SKM-1 treated with dmso at 0.1 percent for 144 hours (cell line): ENCODE results near the gene EIF2B1.
A peak's percentile ranks its signal among the peaks of the same experiment; 100 is the strongest.
"Not testable (repeated sequence)": the region's sequence is repeated elsewhere in the genome, so short reads cannot be mapped to it uniquely, and the experiment has no call there.

ENCODE experiments used
- DNase-seq: peaks from one replicate; lab custom pipeline; 2025; ENCODE audit not compliant: unreplicated experiment; lab: John Stamatoyannopoulos, UW

The EIF2B1 gene

DNA sequence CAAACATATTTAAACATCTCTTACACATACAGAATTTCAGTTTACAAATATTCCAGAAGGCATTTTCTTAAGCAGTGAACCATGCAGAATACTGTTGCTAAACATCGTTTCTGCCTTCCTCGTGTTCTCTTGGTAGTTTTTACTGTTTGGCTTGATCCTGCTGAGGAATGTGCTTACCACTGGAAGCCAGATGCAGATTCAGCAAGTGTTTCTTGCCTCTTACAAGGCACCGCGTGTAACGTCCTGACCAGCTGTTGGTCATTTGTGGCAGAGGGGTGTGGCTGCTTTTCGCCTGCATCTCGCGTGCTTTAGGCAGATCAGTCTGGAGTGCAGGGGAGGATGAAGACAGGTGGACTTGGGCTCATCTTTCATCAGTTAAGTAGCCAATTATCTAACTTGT, 12.4 kb downstream of the EIF2B1 start:
- DNase-seq, result no peak

DNA sequence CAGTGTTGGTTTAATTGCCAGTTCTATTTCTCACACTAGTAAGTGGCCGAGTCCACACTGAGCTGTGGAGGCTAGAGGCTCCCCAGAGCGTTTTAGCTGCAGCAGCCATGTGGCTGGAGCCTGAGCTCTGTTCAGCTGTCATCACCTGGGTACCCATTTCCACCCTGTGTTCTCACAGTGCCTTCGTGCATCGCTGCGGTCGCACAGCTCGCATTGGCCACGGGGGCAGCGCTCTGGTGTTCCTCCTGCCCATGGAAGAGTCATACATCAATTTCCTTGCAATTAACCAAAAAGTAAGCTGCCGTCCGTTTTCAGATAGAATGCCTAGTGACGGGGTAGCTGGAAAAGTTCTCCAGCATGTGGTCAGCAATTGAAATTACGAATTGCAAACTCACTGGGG, 15.9 kb downstream of the EIF2B1 start:
- DNase-seq, result no peak

DNA sequence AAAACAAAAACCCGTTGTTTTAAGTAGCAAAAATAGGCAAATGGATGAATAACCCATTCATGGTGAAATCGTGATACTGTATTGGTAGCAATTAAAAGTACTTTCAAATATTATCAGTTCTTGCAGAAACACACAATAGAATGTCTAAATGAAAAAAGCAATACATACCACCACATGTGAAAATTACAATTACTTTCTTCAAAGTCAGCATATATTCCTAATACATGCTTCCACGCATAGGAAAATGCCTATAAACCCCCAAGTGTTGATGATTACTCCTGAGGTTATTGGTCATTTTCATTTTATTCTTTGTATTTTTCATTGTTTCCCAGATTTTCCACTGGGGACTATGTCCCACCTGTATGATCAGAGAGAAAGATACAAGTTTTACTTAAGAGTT, 16.3 kb downstream of the EIF2B1 start:
- no peak for DNase-seq

DNA sequence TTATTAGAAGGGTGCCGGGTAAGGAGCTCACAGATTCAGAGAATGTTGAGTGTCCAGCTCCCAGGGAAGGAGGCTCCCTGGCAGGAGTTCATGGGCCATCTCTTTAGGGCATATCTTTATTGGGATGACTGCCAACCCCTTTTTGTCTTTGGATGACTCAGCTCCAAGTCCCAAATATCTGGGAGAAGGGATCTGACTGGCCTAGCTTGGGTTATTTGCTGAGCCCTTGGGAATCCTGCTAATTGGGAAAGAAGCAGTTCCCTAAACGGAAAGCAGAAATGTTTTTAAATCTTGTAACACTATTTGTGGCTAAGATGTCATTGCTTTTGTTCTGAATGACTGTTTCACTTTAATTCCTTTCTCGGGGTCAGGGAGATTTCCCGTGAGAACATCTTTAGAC, 19.0 kb downstream of the EIF2B1 start:
- no peak for DNase-seq

DNA sequence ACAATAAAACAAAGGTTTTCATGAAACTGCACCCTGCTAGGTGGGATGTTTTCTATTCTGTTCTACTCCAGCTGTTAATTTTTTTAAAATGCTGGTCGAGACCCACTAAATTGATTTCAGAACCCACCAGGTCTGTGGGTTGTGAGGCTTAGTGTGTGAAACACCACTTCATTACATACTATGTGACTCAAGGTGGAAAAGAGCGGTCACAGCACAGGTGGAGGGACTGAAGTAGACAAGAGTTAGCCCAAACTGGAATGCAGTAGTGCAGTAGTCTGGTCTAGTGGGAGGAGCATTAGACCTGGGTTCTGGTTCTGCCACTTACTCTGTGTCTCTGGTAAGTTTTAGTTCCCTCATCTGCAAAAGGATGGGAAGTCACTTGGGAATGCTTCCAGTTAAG, 19.4 kb downstream of the EIF2B1 start:
- DNase-seq, result no peak

DNA sequence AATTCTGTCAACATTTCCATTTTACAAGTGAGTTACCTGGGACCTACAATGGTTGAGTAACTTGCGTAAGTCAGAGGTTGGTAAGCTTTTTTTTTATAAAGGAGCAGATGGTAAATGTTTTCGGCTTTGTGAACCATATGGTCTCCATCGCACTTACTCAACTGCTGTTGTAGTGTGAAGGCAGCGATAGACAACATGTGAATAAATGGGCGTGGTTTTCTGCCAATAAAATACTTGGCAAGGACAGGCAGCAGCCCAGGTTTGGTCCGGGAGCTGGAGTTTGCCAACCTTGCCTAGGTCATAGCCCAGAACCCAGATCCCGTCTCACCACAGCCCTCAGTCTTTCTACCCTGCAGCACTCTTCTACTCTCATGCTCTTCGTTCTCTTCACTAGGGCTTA, 25.3 kb downstream of the EIF2B1 start:
- no peak for DNase-seq

DNA sequence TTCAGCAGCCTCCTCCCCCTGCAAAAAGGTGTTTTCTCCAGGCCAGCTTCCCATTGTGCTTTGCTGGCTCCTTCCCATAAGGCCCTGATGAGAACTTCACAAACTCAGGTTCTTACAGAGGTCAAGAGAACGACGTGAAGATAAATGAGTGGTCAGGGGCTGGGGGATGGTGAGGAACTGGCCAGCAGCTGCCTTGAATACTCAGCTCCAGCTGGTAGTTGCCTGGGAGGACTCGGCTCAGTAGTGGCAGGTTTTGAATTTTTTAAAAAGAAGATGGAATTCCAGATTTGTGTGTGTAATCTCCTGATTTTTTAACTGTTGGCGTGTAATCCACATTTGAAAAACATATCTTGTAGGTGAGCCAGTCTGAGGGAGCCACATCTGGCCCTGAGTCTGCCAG, 25.7 kb downstream of the EIF2B1 start:
- DNase-seq, result no peak

DNA sequence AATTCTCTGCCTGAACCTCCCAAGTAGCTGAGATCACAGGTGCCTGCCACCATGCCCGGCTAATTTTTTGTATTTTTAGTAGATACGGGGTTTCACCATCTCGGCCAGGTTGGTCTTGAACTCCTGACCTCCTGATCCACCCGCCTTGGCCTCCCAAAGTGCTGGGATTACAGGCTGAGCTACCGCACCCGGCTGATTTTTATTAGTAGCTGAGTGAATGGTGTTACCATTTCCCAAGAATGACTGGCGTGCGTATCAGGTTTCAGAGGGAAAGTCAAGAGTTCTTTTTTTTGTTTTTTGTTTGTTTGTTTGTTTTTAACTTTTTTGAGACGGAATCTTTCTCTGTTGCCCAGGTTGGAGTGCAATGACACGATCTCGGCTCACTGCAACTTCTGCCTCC, 30.0 kb downstream of the EIF2B1 start:
- not testable (repeated sequence) for DNase-seq

DNA sequence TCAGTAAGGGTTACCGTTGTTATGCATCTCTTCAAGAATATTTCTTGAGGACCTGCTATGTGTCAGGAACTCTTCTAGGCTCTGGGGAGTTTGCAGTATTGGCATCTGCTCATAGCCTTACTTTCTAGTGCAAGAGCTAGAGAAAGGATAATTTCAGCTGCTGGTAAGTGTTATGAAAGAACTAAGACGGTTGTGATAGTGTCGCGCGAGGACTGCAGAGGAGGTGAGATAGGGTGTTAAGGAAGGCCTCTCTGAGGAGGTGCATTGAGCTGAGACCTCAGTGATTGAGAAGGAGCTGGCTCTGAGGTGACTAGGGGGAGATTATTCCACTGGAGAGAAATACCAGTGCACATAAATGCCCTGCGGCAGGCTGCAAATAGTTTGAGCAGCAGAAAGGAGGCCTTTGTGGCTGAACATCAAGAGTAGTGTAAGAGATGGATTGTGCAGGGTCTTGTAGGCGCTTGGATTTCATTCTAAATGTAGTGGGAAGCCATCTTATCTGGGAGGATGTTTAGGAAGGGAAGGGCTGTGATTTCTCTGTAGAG, 30.8 kb downstream of the EIF2B1 start:
- no peak for DNase-seq

DNA sequence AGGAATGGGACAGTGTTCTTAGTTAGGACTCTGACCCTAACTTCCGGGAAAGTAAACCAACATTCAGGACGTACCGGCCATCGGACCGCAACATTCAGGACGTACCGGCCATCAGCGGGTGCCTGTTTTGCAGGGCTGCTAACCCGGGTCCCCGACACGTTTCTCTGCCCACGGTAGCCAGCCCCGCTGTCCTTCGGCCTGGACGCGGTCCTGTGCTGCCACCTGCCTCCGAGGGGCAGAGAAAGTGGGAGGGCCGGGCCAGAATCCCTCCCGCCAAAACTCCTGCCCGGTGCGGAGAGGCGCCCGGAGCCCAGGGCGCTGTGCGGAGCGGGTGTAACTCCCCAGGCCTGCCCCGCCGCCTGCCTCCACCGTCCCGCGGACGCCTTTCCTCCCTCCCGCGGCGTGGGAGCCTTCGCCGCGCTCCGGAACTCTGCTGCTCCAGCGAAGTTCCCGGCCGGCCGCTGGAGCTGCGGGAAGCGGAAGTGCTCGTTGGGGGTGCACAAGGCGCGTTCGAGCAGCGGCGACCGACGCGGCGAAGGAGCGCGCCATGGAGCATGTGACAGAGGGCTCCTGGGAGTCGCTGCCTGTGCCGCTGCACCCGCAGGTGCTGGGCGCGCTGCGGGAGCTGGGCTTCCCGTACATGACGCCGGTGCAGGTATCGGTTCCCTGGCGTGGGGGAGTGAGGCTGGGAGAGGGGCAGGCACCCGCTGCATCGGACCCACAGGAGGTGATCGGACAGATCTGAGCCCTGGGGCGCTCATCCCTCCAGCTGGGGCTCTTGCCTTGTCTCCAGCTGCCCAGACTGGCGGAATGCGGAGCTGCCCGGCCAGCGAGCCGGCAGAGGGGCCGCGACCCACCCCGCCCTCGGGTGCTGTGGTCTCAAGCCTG, 31.6 kb downstream of the EIF2B1 start, which contains the start of gene DDX55:
Gene DDX55, plus strand, starts transcription at position 498 of the 888 bp plus-strand sequence. Its CDS starts 50 bp downstream, at position 548.
- peak; percentile 38 for DNase-seq

DNA sequence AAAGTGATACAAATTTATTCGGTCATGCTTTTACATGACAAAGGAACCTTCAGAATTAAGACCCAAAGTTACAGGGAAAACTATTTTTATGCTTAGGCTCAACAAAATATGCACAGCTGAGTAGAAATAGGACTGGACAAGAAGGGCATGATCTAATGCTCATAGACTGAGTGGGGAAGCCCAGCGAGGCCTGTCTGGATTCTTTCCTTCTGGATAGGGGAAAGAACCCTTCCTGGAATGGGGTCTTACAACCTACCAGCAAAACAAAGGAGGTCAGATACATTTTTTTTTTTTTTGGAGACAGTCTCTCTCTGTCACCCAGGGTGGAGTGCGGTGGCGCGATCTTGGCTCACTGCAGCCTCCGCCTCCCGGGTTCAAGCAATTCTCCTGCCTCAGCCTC, 33.8 kb downstream of the EIF2B1 start:
- no peak for DNase-seq

DNA sequence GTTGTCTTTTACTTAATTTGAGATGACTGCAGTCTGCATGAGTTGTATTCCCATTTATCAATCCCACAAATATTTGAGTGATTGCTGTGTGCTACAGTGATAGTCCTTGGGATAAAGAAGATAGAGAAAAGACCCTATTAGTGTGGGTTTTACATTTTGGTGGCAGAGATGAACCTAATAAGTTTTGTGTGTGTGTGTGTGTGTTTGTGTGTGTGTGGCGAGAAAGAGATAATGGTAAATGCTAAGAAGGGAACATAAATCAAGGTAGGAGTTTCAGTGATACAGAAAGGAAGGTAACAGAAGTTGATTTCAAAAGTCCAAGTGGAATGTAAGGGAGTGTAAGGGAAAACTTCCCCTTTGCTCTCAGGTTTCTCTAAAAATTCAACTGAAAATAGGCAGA, 34.2 kb downstream of the EIF2B1 start:
- no peak for DNase-seq

DNA sequence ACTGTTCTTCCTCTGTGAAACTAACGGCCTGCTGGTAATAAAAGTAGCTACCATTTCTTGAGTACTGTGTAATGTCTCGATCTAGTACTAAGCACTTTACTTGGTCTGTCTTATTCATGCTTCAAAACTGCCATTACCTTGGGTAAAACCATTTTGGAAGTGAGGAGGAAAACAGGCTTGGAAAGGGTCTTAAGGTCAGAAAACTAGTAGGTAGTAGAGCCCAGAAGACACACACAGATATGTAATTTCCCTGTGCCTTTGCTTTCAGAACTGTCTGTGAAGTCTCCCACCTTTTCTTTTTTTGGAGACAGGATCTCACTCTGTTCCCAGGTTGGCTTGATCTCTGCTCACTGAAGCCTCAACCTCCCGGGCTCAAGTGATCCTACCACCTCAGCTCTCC, 35.0 kb downstream of the EIF2B1 start:
- no peak for DNase-seq

DNA sequence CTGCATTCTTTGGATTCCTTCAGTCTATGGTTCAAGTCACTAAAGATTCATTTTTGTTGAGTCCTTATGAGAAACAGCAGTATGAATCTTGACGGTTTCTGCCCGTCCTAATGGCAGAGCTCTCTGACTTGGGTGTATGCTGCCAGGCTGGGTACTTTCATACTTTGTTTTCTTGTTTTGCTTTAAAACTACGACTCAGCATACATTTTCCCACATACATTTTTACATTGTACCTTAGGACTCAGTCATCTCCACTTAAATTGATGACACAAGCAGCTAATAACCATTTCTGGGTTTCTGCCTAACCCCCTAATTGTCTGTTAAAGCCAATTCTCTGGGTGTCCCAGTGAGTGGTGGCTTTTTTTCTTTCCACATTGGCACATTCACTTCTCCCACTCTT, 36.4 kb downstream of the EIF2B1 start:
- no peak for DNase-seq

DNA sequence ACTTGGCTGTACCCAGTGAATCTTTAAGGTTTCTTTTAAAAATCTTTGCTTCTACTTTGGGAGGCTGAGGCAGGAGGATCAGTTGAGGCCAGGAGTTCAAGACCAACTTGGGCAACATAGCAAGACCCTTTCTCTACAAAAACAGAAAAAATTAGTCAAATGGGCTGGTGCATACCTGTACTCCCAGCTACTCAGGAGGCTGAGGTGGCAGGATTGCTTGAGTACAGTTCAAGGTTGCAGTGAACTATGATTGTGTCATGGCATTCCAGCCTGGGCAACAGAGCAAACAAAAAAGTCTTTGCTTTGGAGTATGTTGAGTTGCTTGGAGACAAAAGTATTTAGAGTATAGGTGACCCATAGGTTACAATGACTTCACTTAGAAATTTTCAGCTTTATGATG, 37.8 kb downstream of the EIF2B1 start:
- DNase-seq, result no peak

DNA sequence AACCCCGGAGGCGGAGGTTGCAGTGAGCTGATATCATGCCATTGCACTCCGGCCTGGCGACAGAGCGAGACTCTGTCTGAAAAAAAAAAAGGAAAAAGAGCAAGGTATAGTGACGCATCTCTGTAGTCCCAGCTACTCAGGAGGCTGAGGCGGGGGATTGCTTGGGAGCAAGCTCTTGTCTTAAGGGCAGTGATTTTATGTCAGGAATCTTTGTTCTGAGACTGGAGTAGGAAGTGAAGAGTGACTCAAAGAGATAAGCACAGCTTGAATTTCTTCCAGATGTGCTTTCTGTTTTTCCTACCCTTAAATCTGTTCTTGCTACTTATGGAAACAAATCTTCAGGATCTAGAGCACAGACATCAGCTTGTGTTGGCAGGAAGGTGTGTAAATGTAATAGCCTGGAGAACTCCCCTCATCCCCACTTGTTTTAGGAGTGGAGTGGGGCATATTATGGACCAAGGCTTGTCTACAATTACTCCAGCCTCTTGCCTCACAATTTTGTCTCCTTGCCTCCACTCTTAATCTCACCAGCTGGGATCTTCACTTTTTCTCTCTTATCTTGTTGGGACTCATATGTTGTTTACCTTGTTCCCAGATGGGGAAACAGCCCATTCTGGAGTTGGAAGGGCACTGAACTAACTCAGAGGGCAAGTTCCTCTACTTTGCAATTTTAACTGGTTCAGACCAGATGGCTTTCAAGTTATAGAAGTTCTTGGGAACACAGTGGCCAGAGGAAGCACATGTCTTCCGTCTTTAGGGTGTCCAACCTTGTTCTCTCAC, 41.6 kb downstream of the EIF2B1 start:
- DNase-seq, result no peak

DNA sequence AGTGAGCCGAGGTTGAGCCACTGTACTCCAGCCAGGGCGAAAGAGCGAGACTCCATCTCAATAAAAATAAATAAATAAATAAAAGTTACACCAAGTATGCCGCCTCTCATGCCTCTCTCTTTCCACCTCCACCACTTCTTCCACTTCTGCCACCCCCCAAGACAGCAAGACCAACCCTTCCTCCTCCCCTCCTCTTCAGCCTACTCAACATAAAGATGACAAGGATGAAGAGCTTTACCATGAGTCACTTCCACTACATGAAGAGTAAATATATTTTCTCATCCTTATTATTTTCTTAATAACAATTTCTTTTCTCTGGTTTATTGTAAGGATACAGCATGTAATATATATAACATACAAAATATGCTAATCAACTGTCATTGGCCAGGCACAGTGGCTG, 52.7 kb downstream of the EIF2B1 start:
- DNase-seq, result no peak

DNA sequence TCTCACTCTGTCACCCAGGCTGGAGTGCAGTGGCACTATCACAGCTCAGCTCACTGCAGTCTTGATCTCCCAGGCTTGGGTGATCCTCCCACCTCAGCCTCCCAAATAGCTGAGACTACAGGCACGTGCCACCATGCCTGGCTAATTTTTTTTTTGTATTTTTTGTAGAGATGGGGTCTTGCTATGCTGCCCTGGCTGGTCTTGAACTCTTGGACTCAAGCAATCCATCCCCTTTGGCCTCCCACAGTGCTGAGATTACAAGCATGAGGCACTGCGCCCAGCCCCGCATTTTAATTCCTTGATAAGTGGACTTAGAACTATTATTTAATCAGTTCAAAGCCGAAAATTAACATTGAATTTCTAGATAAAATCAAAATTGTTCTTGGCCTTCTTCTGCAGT, 54.7 kb downstream of the EIF2B1 start:
- not testable (repeated sequence) for DNase-seq

DNA sequence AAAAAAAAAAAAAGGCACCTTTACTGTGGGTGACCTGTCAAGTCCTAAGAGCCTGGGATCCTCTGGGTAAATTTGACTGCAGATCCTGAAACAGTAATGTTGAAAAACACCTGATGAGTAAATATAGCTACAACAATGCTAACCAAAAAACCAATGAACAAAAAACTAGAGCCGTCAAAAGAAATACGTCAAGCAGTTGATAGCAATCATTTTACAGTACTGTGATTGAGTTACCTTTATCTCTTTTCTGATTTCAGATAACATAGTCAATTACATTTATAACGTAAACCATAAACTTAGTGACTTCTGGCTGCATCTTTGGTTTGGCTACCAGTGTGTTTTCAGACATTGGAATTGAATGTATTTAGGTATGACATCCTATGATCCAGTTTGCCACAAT, 55.2 kb downstream of the EIF2B1 start:
- no peak for DNase-seq

DNA sequence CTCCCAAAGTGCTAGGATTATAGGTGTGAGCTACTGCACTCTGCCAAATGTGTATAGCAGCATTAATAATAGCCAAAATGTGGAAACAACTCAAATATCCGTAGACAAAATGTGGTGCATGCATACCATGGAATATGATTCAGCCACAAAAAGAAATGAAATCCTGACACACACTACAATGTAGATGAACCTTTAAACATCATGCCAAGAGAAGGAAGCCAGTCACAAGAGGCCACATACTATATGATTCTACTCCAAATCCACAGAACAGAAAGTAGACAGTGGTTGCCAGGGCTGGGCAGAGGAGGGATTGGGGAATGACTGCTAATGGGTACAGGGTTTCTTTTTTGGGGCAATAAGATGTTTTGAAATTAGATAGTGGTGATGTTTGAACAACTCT, 56.9 kb downstream of the EIF2B1 start:
- DNase-seq, result no peak

DNA sequence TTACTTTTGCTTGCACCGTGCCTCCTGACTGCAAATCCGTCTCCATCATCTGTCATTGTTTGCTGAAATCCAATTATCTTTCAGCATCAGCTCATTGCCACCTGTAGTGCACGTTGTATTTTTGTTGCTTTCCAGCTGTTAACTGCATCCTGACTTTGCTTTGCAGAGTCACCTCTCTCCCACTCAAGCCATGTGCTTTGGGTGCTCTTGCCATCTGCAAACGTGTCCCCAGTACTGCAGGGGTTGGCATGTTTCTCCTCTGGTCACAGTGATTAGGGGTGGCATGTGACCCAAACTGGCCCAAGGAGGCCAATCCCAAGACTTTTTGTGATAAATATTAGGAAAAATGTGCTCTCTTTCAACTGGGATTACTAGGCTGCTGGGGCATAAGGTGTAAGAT, 59.6 kb downstream of the EIF2B1 start:
- no peak for DNase-seq

DNA sequence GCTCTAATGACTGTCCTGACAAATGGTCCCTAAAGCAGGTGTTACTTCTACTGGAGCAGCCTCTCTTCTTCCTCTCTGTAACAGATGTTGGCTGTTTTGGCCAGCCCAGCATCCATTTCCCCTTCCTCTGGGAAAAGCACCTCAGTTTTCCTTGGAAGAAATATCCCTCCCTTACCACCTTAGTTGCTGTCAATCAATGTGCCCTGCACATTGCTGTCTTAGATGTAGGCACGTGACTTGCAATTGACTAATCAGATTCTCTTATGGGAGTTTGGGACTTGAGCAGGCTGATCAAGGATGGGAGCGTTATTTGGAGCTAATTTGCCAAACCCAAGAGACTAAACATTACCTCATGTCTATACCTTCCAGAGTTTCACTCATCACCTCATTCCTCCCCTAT, 61.1 kb downstream of the EIF2B1 start:
- no peak for DNase-seq
